Urinary bladder (tissue), 4 donors: Measurements from ENCODE around the gene RHOV. TPM values are rescaled to one million over a fixed set of nuclear protein-coding genes. Genes with fewer than 3 reads are reported as not detected.

Experiments used
- DNase-seq: peaks from one replicate; pipeline ENCODE4 v3.0.0-alpha.2; 2015; ENCODE audit errors: extremely low spot score
- H3K27ac ChIP-seq: one replicate; pipeline ENCODE4 v1.5.1; 2013; ENCODE audit warnings: low read depth, mild to moderate bottlenecking, moderate library complexity
- H3K36me3 ChIP-seq: one replicate; pipeline ENCODE4 v1.6.1; 2013; ENCODE audit warnings: mild to moderate bottlenecking, moderate library complexity; ENCODE audit not compliant: insufficient read depth
- H3K4me1 ChIP-seq: one replicate; pipeline ENCODE4 v1.6.1; 2013; ENCODE audit warnings: mild to moderate bottlenecking, moderate library complexity; ENCODE audit not compliant: insufficient read depth
- H3K4me3 ChIP-seq: one replicate; pipeline ENCODE4 v1.5.1; 2013; ENCODE audit warnings: low read depth, low read length
- WGBS: extraction: QIAGEN DNeasy Blood & Tissue Kit; methylation state at CpG from one replicate; pipeline ENCODE4 v1.1.7; 2013; 5-methylcytosine and 5-hydroxymethylcytosine counted together
- polyA plus RNA-seq: library from polyadenylated mRNA; stranded (reverse); fragments of 200-250 nt; gene quantifications from one replicate; pipeline ENCODE4 v1.2.3, GENCODE V29; 2013
- total RNA-seq: library from RNA; depleted of rRNA; stranded (reverse); fragments of >200 nt; gene quantifications from one replicate; pipeline ENCODE4 v1.2.3, GENCODE V29; 2014
- donor health status: healthy with polysubstance abuse.
- donor health status: healthy.

RHOV gene
- total and polyA plus RNA-seq, 2 donors, result 4.0 to 9.3 TPM

DNA sequence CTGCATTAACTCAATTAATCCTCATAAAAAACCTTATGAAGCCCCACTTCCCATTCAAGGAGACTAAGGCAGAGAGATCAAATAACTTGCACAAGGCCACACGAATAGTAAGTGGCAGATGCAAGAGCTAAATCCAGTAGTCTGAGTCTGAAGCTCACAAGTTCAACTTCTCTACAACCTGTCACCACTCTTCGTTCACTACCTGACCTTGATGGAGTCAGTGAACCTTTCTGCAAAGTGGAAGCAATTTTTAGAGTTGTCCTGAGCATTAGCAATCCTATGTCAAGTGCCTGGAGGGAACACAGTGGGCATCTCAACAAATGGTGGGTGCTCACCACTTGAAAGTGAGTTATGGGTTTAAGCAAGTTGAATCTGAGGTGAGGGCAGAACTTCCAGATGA, 32.3 kb downstream of the RHOV start:
- Histone ChIP-seq H3K4me1 (no peaks in the 10 kb centered on the region), H3K4me3 (no peak overlapping the region), H3K27ac (no peak overlapping the region), H3K36me3 (no peaks in the 10 kb centered on the region)
- no peak for DNase-seq
- 77% methylated on average over 2 of the region's 2 CpGs for WGBS

DNA sequence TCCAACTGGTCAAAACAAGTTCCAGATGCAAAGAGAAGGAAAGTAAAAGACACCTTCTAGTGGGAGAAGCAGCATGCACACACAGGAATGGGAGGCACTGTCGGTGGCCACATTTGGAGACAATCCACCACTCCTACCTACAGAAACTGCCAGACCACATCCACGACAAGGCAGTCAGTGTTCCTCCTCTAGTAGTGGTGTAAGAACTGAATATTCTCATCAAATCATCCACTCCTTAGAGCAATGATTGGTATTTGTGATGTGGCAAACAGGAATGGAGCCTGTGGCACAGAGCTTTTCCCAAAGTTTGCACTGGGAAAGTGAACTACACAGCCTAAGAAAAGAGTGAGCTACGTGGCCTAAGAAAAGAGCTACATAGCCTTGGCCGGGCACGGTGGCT, 35.3 kb downstream of the RHOV start:
- no peak for DNase-seq
- H3K36me3 ChIP-seq, result no peaks in the 10 kb centered on the region
- H3K4me1 ChIP-seq, result no peaks in the 10 kb centered on the region
- 87% methylated on average over 5 of the region's 5 CpGs for WGBS
- H3K4me3 ChIP-seq, result no peak overlapping the region
- no peak overlapping the region for H3K27ac ChIP-seq

DNA sequence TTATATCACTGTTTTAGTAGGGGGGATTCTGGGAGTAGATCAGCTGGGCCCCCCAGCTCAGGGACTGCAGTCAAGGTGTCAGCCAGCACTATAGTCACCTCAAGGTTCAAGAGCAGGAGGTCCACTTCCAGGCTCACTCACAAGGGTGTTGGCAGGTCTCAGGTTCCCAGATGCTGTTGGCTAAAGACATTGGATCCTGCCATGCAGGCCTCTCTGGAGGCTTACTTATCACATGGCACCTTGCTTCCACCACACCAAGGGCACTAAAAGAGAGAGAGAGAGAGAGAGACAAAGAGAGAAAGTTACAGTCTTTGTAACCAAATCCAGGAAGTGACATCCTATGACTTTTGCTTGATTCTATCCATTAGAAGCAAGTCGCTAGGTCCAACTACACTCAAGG, 38.0 kb downstream of the RHOV start:
- no peak overlapping the region for H3K4me3 ChIP-seq
- no peaks in the 10 kb centered on the region for H3K36me3 ChIP-seq
- 90% methylated on average over 1 of the region's 1 CpG for WGBS
- H3K27ac ChIP-seq, result no peak overlapping the region
- DNase-seq, result no peak
- no peaks in the 10 kb centered on the region for H3K4me1 ChIP-seq

DNA sequence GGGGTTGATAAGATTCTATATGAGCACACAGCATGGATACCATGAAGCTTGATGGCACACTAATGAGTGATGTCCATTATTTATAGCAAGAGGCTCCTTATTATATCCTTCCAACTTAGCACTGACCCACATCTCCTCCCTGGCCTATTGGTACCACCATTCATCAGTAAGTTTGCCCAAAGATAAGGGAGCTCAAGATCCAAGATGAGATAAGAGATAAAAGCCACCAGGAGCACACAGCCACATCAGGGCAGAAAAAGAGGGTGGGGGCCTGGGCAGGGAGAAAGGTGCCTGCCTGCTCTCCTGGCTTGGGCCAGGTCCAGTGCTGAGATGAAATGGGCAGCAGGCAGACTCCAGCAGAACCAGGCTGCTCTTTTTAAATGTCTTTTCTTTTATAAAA, 41.1 kb downstream of the RHOV start:
- DNase-seq, result no peak
- Histone ChIP-seq H3K27ac (no peak overlapping the region), H3K4me3 (no peak overlapping the region), H3K36me3 (no peaks in the 10 kb centered on the region), H3K4me1 (no peaks in the 10 kb centered on the region)

DNA sequence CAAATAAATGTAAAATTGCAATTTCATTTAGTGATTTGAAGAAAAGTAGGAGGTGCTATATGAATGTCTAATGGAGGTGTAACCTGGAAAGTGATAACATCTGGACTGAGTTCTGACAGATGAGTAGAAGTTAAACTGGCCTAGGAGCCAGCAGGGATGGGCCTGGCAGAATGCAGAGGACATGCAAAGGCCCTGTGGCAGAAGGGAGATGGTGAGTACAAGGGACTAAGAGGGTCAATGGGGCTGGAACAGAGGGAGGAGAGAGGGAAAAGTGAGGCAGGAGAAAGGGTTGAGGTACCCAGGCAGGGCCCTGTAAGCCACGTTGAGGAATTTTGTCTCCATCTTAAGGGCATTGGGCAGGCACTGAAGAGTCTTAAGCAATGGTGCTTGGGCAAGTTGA, 42.2 kb downstream of the RHOV start:
- H3K36me3 ChIP-seq, result no peaks in the 10 kb centered on the region
- H3K27ac ChIP-seq, result no peak overlapping the region
- H3K4me3 ChIP-seq, result no peak overlapping the region
- no peaks in the 10 kb centered on the region for H3K4me1 ChIP-seq
- 68% methylated on average over 1 of the region's 1 CpG for WGBS
- DNase-seq, result no peak

DNA sequence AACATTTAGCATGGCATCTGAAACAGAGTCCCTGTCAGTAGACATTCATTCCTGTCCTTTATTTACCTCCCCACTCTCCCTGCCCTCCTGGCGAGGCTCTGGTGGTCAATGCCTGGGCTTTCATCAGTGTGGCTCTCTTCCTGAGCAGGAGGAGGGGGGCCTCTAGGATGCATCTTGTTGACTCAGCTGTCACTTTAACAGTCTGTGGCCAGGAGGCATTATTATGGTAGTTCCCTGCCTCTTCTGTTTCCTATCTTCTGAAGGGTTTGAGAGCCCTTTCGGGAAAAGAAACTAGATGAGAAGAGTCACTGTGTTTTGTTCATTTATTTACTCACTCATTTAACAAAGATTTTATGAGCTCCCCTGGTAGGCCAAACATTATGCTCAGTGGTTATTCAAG, 43.1 kb downstream of the RHOV start:
- 54% methylated on average over 2 of the region's 2 CpGs for WGBS

DNA sequence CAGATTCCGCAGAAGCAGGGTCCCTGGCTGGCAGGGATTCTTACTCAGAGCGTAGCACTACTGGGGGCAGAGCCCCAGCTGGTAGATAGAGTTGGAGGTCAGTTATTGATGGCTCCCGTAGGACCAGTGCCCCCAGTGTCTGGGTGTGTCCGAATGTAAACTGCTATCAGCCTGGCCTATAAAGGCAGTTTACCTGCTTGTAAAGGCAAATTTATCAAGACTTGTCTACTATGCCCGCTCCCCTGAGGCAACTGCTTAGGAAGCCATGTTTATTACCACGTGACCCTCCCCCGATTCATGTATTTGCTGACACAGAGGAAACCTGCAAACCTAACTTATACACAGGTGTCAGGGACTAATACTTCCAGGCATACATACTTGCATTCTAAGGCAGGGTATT, 44.9 kb downstream of the RHOV start:
- Histone ChIP-seq H3K36me3 (no peaks in the 10 kb centered on the region), H3K4me3 (no peak overlapping the region), H3K27ac (no peak overlapping the region), H3K4me1 (no peaks in the 10 kb centered on the region)
- DNase-seq, result no peak
- WGBS, result 72% methylated on average over 7 of the region's 7 CpGs

More for the DNA sequence above, 43.1 kb downstream of the RHOV start:
- H3K4me1 ChIP-seq, result no peaks in the 10 kb centered on the region
- H3K4me3 ChIP-seq, result no peak overlapping the region
- no peak for DNase-seq
- H3K36me3 ChIP-seq, result no peaks in the 10 kb centered on the region
- H3K27ac ChIP-seq, result no peak overlapping the region

DNA sequence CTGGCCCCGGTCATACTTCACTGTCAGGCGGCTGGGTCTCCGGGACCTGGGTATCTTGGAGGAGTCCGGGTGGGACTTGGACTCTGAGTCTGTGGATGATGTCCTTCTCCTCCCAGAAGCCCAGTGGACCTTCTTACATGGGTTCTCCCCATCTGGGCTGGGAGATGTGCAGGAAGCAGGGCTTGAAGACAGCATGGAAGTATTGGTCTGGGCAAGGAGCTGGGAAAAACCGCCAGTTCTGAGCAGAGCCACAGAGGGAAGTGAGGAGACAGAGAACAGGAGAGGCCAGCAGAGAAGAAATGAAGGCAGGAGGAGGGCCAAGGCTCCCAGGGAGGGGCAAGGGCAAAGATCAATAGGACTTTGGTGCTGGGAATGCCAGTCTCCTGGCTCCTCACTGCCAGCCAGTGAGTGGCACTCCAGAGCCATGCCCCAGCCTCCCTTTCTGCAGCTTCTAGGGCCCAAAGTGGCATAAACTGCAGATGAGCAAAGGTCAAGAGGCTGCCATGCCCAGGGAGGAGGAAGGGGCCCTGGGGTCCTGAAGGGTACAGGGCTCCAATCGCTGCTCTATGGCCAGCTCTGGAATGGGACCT, 45.5 kb downstream of the RHOV start, which contains the start of gene PPP1R14D:
TSS of gene PPP1R14D (minus strand) at position 262 of the 590 bp plus-strand sequence. CDS start at position 195, 67 bp downstream.
- no peaks in the 10 kb centered on the region for H3K36me3 ChIP-seq
- H3K27ac ChIP-seq, result no peak within 1 kb of the TSS
- 91% methylated on average over 6 of the region's 6 CpGs for WGBS
- no peak within 1 kb of the TSS for H3K4me3 ChIP-seq
- no peak for DNase-seq
- H3K4me1 ChIP-seq, result no peaks in the 10 kb centered on the region

DNA sequence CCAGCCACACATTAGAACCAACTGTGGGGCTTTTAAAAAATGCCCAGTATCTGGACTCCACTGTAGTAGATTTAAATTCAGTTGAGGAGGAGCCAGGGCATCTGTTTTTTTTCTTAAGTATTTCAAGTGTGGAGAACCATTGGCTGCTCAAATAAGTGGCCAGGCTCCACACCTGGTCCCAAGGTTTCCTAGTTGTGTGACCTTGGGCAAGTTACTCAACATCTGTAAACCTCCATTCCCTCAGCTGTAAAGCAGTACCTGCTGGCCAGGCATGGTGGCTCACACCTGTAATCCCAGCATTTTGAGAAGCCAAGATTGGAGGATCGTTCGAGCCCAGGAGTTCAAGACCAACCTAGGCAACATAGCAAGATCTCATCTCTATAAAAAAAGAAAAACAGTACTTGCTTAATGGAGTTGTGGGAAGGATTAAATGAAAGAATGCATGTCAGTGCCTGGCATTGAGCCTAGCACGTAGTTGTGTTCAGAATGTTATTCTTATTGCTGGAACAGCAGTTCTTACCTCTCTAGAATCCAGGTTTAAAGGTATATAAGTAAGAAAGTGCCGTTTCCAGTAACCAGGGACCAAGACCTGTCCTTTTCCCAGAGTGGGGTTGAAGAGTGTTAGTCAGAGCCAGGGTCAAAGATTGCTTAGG, 47.5 kb downstream of the RHOV start:
- 74% methylated on average over 4 of the region's 4 CpGs for WGBS
- DNase-seq, result no peak

DNA sequence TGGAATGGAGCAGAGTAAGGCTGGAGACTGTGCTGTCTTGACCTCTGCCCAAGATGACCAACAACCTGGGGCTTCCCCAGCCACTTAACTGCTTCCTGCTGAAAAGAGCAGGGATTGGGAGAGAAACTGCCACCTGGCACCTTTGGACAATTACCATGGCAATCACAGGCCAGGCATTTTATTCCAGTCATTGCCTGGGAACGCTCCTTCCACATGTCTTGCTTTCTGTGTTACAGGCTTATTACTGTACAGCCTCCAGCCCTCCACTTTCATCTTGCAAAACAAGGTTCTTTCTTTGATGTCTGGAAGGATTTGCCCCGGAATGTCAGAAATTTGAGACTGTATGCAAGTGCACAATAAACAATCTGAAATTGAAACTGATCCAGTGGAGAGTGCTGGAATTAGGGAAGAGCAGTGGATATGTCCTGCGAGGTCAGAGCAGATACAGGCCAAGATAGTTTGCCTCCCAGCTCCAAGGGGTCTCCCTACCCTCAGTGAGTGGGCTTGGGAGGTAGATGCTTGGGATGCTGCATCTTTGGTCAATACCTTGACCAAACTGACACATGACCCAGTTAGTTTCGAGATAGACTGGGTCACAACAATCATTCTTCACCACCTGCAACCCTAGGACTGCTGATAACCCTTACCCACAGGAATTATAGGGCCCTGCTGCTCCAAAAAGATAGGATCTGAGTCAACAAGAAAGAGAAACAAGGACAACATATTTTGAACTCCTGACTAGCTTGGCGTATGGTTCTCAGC, 48.2 kb downstream of the RHOV start:
- H3K4me3 ChIP-seq, result no peak overlapping the region
- H3K27ac ChIP-seq, result no peak overlapping the region
- no peaks in the 10 kb centered on the region for H3K4me1 ChIP-seq
- no peak for DNase-seq
- 55% methylated on average over 5 of the region's 5 CpGs for WGBS
- no peaks in the 10 kb centered on the region for H3K36me3 ChIP-seq

More for the DNA sequence above, 47.5 kb downstream of the RHOV start:
- Histone ChIP-seq H3K4me1 (no peaks in the 10 kb centered on the region), H3K36me3 (no peaks in the 10 kb centered on the region), H3K27ac (no peak overlapping the region), H3K4me3 (no peak overlapping the region)

DNA sequence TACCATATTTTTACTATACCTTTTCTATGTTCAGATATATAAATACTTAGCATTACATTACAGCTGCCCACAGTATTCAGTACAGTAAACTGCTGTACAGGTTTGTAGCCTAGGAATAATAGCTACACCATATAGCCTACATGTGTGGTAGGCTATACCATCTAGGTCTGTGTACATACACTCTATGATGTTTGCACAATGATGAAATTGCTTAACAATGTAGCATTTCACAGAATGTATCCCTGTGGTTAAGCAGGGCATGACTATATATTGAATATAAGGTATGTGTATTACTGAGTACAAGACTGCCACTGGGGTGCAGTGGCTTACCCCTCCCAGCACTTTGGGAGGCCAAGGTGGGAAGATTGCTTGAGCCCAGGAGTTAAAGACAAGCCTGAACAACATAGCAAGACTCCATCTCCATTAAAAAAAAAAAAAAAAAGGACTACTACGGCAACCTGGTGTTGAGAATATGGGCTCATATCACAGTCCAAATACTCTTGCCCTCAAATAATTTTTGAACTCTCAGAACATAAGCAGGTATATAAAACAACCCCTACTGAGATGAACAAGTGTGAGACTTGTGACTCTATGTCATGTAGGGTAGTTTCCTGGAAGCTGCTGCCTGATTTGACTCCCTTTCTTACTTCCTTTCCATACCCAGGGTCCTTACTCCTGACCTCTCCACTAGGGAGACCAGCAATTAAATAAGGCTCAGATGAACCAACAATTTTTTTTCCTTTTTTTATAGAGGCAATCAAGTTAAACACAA, 50.3 kb downstream of the RHOV start:
- no peaks in the 10 kb centered on the region for H3K4me1 ChIP-seq
- no peak overlapping the region for H3K27ac ChIP-seq
- WGBS, result 85% methylated on average over 1 of the region's 1 CpG
- no peaks in the 10 kb centered on the region for H3K36me3 ChIP-seq
- DNase-seq, result no peak
- no peak overlapping the region for H3K4me3 ChIP-seq
